HL-60 (cell line): Measurements from ENCODE around the gene FAM98B.

Experiments
- CTCF ChIP-seq: IDR thresholded peaks from one replicate; pipeline ENCODE4 v1.5.1; 2011; ENCODE audit warnings: low read length, control low read depth, inconsistent platforms; ENCODE audit not compliant: insufficient read depth
- GABPA ChIP-seq: IDR thresholded peaks from 2 replicates; pipeline ENCODE4 v1.6.1; 2012; ENCODE audit warnings: low read depth
- POLR2AphosphoS5 ChIP-seq: IDR thresholded peaks from 2 replicates; pipeline ENCODE4 v1.6.1; 2012; ENCODE audit warnings: low read depth
- SPI1 ChIP-seq: IDR thresholded peaks from 2 replicates; pipeline ENCODE4 v1.6.1; 2012; ENCODE audit warnings: low read depth, mild to moderate bottlenecking, borderline replicate concordance
- TF ChIP-seq, protein P1 (sequence below): IDR thresholded peaks from 2 replicates; pipeline ENCODE4 v1.6.1; 2012; ENCODE audit warnings: low read depth; ENCODE audit not compliant: insufficient replicate concordance

- no peak for TF ChIP-seq CTCF
- TF ChIP-seq POLR2AphosphoS5: no peak
- TF ChIP-seq, protein P1, sequence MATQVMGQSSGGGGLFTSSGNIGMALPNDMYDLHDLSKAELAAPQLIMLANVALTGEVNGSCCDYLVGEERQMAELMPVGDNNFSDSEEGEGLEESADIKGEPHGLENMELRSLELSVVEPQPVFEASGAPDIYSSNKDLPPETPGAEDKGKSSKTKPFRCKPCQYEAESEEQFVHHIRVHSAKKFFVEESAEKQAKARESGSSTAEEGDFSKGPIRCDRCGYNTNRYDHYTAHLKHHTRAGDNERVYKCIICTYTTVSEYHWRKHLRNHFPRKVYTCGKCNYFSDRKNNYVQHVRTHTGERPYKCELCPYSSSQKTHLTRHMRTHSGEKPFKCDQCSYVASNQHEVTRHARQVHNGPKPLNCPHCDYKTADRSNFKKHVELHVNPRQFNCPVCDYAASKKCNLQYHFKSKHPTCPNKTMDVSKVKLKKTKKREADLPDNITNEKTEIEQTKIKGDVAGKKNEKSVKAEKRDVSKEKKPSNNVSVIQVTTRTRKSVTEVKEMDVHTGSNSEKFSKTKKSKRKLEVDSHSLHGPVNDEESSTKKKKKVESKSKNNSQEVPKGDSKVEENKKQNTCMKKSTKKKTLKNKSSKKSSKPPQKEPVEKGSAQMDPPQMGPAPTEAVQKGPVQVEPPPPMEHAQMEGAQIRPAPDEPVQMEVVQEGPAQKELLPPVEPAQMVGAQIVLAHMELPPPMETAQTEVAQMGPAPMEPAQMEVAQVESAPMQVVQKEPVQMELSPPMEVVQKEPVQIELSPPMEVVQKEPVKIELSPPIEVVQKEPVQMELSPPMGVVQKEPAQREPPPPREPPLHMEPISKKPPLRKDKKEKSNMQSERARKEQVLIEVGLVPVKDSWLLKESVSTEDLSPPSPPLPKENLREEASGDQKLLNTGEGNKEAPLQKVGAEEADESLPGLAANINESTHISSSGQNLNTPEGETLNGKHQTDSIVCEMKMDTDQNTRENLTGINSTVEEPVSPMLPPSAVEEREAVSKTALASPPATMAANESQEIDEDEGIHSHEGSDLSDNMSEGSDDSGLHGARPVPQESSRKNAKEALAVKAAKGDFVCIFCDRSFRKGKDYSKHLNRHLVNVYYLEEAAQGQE: no peak
- TF ChIP-seq SPI1: no peak
- TF ChIP-seq GABPA: no peak
These were observed 78.8 kb downstream of the FAM98B start for GRCh38 chr15:38532728-38533127.
